Breast epithelium (tissue), 4 donors: ENCODE data around the gene ADAMTS13. TPM values are rescaled to one million over a fixed set of nuclear protein-coding genes. Genes with fewer than 3 reads are reported as not detected.

Experiments
- DNase-seq, 2 donors: peaks; one replicate each; pipeline ENCODE4 v3.0.0-alpha.2; 2019; ENCODE audit warnings: low spot score in 2 of 2
- H3K27ac ChIP-seq, 2 donors: fragments of 200-600 bp; sonication (generic) in 1 of 2; one replicate each; pipeline ENCODE4 v1.5.1; 2016 to 2019; ENCODE audit warnings: mild to moderate bottlenecking in 1 of 2
- H3K27me3 ChIP-seq, 2 donors: fragments of 200-600 bp; sonication (generic) in 1 of 2; one replicate each; pipeline versions ENCODE4 v1.5.1 to v1.6.0; 2017 to 2019; ENCODE audit warnings: control low read depth in 1 of 2, mild to moderate bottlenecking in 1 of 2
- H3K36me3 ChIP-seq: fragments of 200-600 bp; one replicate; pipeline ENCODE4 v1.5.1; 2019
- H3K4me1 ChIP-seq, 2 donors: fragments of 200-600 bp; sonication (generic); one replicate each; pipeline ENCODE4 v1.5.1; 2016 to 2019; ENCODE audit warnings: control low read depth in 1 of 2
- H3K4me3 ChIP-seq, 3 donors: fragments of 200-600 bp; sonication (generic); 1 replicate in 2 of 3; 2 replicates in 1 of 3; pipeline ENCODE4 v1.5.1; 2016 to 2019; ENCODE audit warnings: mild to moderate bottlenecking in 3 of 3, moderate library complexity in 2 of 3
- H3K9me3 ChIP-seq, 2 donors: fragments of 200-600 bp; sonication (generic) in 1 of 2; one replicate each; pipeline ENCODE4 v1.5.1; 2016 to 2019; ENCODE audit warnings: control low read depth in 1 of 2
- POLR2A ChIP-seq: fragments of 450-650 bp; IDR thresholded peaks from one replicate; pipeline ENCODE4 v1.6.1; 2016; ENCODE audit warnings: antibody characterized with exemption, mild to moderate bottlenecking, moderate library complexity
- POLR2AphosphoS5 ChIP-seq, 3 donors: sonication (generic); formaldehyde crosslinking; IDR thresholded peaks; one replicate each; pipeline ENCODE4 v1.6.1; 2017; ENCODE audit warnings: antibody characterized with exemption in 3 of 3
- intact Hi-C: fragments of 100-400 bp; cut with DNase I; formaldehyde crosslinking; loops from one replicate; pipeline ENCODE4 v1.15.1; 2023; ENCODE audit warnings: low total_unique reads
- total RNA-seq, 3 donors: library from RNA; depleted of rRNA; stranded (reverse); fragments of >200 nt; gene quantifications; one replicate each; pipeline ENCODE4 v1.1.0, GENCODE V29; 2016
- TF ChIP-seq, protein P1 (sequence below), 3 donors: fragments of 450-650 bp; IDR thresholded peaks; one replicate each; pipeline ENCODE4 v1.5.1; 2016 to 2017; ENCODE audit warnings: antibody characterized with exemption in 3 of 3, mild to moderate bottlenecking in 3 of 3, moderate library complexity in 3 of 3

The ADAMTS13 gene
- total RNA-seq, 3 donors from 2014 or later, result 0.88 to 2.9 (median 0.96) TPM

DNA sequence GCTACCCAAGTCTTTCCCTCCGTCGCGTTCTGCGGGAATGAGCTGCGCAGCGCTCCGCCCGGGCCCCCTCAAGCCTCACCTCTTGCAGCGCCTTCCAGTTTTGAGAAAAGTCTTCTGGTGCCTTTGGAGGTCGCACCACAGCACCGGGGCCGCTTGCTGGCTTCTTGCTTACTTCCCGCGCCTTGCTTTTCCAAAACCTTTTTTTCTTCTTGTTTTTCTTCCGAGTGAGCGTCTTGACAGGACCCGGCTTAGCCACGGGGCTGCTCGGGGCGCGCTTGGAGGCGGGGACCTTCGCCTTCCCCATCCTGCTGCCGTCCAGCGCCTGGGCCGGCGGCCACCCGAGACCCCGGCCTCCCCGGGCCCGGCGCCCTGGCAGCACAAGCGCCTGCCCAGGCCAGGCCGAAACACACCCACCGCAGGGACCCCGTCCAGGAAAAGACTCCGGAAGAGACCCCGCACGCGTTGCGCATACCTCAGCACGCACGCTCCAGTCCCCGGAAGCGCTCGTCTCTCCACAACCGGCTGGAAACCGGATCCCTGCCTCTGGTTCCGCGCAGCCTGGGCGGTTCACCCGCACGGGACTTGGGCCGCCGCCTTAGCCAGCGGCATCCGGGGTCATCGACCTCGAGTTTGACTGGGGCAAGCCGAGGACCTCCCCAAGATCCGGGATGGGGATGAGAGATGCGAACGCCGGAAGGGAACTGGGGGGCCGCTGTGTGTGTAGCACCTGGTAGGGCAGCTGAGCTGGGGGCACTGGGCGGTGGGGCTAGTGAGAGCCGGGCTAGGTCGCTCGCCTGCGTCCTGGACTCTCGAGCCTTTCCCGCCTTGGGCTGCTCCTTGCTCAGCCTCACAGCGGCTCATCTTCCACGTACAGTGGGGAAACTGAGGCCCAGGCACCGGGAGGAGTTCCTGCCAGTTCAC is 4.4 kb upstream of the ADAMTS13 start, which contains the start of gene REXO4:
TSS of gene REXO4 (minus strand) at position 470 of the 921 bp plus-strand sequence. CDS start at position 304, 166 bp downstream.
- Histone ChIP-seq H3K4me3 (peak within 1 kb of the TSS; percentile 65 to 88 (median 84)), H3K4me1 (peaks cover 4 to 10% of the 10 kb centered on the region in 2 donors), H3K9me3 (no peaks in the 10 kb centered on the region), H3K27ac (peak within 1 kb of the TSS; percentile 69 to 86), H3K27me3 (no peaks in the 10 kb centered on the region), H3K36me3 (no peaks in the 10 kb centered on the region)
- TF ChIP-seq, protein P1, sequence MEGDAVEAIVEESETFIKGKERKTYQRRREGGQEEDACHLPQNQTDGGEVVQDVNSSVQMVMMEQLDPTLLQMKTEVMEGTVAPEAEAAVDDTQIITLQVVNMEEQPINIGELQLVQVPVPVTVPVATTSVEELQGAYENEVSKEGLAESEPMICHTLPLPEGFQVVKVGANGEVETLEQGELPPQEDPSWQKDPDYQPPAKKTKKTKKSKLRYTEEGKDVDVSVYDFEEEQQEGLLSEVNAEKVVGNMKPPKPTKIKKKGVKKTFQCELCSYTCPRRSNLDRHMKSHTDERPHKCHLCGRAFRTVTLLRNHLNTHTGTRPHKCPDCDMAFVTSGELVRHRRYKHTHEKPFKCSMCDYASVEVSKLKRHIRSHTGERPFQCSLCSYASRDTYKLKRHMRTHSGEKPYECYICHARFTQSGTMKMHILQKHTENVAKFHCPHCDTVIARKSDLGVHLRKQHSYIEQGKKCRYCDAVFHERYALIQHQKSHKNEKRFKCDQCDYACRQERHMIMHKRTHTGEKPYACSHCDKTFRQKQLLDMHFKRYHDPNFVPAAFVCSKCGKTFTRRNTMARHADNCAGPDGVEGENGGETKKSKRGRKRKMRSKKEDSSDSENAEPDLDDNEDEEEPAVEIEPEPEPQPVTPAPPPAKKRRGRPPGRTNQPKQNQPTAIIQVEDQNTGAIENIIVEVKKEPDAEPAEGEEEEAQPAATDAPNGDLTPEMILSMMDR (IDR thresholded peaks at IDR 0.05), result peak in 1 of 3 donors; percentile 8
- TF ChIP-seq POLR2AphosphoS5 (IDR thresholded peaks at IDR 0.05), result peak; percentile 55 to 65 (median 65)
- no peak for TF ChIP-seq POLR2A
- peak; percentile 60 to 63 for DNase-seq
- intact Hi-C loops, result no loop called here

- no peak overlapping the region for H3K27ac ChIP-seq
- intact Hi-C loops, result no loop called here
- TF ChIP-seq, protein P1 (IDR thresholded peaks at IDR 0.05), result no peak
- TF ChIP-seq POLR2AphosphoS5 (IDR thresholded peaks at IDR 0.05), result no peak
- no peak for TF ChIP-seq POLR2A
Measured at GRCh38 chr9:133419005-133419404, 3.2 kb upstream of the ADAMTS13 start.

GRCh38 chr9:133420392-133420827 is 1.8 kb upstream of the ADAMTS13 start:
- intact Hi-C loops, result loop anchor here (10.0 kb wide), 1 partner anchor 264 kb away; no protein-coding TSS in a partner anchor
- Histone ChIP-seq H3K4me3 (no peak overlapping the region), H3K36me3 (no peaks in the 10 kb centered on the region), H3K27ac (no peak overlapping the region), H3K27me3 (no peaks in the 10 kb centered on the region), H3K4me1 (peaks cover 4 to 10% of the 10 kb centered on the region in 2 donors), H3K9me3 (no peaks in the 10 kb centered on the region)
- TF ChIP-seq POLR2AphosphoS5 (IDR thresholded peaks at IDR 0.05) (no peak), POLR2A (no peak)
- TF ChIP-seq, protein P1 (IDR thresholded peaks at IDR 0.05), result no peak
- no peak for DNase-seq

More at GRCh38 chr9:133419005-133419404, 3.2 kb upstream of the ADAMTS13 start:
- Histone ChIP-seq H3K9me3 (no peaks in the 10 kb centered on the region), H3K4me1 (peaks cover 4 to 10% of the 10 kb centered on the region in 2 donors), H3K4me3 (peak overlapping the region in 1 of 3 donors; percentile 88), H3K27me3 (no peaks in the 10 kb centered on the region), H3K36me3 (no peaks in the 10 kb centered on the region)
- DNase-seq, result no peak

GRCh38 chr9:133423216-133423615 is 1.0 kb downstream of the ADAMTS13 start:
- no peaks in the 10 kb centered on the region for H3K9me3 ChIP-seq
- no peak for TF ChIP-seq POLR2A
- TF ChIP-seq POLR2AphosphoS5 (IDR thresholded peaks at IDR 0.05), result no peak
- no peak overlapping the region for H3K27ac ChIP-seq
- no peak overlapping the region for H3K4me3 ChIP-seq
- H3K36me3 ChIP-seq, result no peaks in the 10 kb centered on the region
- no peaks in the 10 kb centered on the region for H3K4me1 ChIP-seq
- intact Hi-C loops, result loop anchor here (10.0 kb wide), 1 partner anchor 262 kb away; no protein-coding TSS in a partner anchor
- H3K27me3 ChIP-seq, result no peaks in the 10 kb centered on the region
- DNase-seq, result no peak

GRCh38 chr9:133424187-133424586 is 2.0 kb downstream of the ADAMTS13 start:
- intact Hi-C loops, result loop anchor here (10.0 kb wide), 1 partner anchor 261 kb away; no protein-coding TSS in a partner anchor
- TF ChIP-seq POLR2AphosphoS5 (IDR thresholded peaks at IDR 0.05), result no peak
- TF ChIP-seq POLR2A, result no peak
- TF ChIP-seq, protein P1 (IDR thresholded peaks at IDR 0.05), result no peak
- Histone ChIP-seq H3K27me3 (no peaks in the 10 kb centered on the region), H3K36me3 (no peaks in the 10 kb centered on the region), H3K4me1 (no peaks in the 10 kb centered on the region), H3K27ac (no peak overlapping the region), H3K4me3 (no peak overlapping the region), H3K9me3 (no peaks in the 10 kb centered on the region)
- no peak for DNase-seq
